Panc1 (cell line): ENCODE results near the gene TNNI3K.

Experiments
- CTCF ChIP-seq: fragments of 450-650 bp; IDR thresholded peaks from 2 replicates; pipeline ENCODE4 v1.5.1; 2017; ENCODE audit warnings: mild to moderate bottlenecking
- POLR2AphosphoS5 ChIP-seq: IDR thresholded peaks from 2 replicates; pipeline ENCODE4 v1.6.1; 2012; ENCODE audit warnings: mild to moderate bottlenecking, low read depth, low read length, moderate library complexity
- REST ChIP-seq, 2 experiments: IDR thresholded peaks; 2 replicates each; pipeline ENCODE4 v1.6.1; 2011 to 2012; ENCODE audit warnings: low read depth in 2 of 2, control low read depth in 1 of 2, low read length in 1 of 2, mild to moderate bottlenecking in 1 of 2, moderate library complexity in 1 of 2; ENCODE audit not compliant: insufficient read depth in 1 of 2

- TF ChIP-seq POLR2AphosphoS5 (no peak), CTCF (no peak), REST (IDR thresholded peaks at IDR 0.05; ENCODE audit: insufficient read depth in 1 of 2, low read depth in 2 of 2, low read length in 1 of 2) (no peak)
Measured at GRCh38 chr1:74247881-74248528, 12.8 kb downstream of the TNNI3K start.
